DND-41 (cell line): ENCODE measurements around the gene TNIP3.

ENCODE experiments used
- ATAC-seq: fragments of 200-7000 bp; cut with Tn5 transposase; 3 replicates; pipeline ENCODE4 v1.9.1; 2021; ENCODE audit warnings: low read depth; ENCODE audit not compliant: insufficient read depth
- DNase-seq: peaks from one replicate; pipeline ENCODE4 v3.0.0-alpha.2; 2020
- H2AFZ ChIP-seq: 2 replicates; pipeline ENCODE4 v1.6.0; 2012; ENCODE audit warnings: low read depth, low read length
- H3K27ac ChIP-seq: 2 replicates; pipeline ENCODE4 v1.5.1; 2012; ENCODE audit warnings: low read length, inconsistent platforms
- H3K27me3 ChIP-seq: fragments of 200-600 bp; sonication (generic); 2 replicates; pipeline ENCODE4 v1.6.0; 2012; ENCODE audit warnings: low read length, mild to moderate bottlenecking, inconsistent platforms; ENCODE audit not compliant: insufficient read depth, poor library complexity
- H3K36me3 ChIP-seq: 2 replicates; pipeline ENCODE4 v1.5.1; 2012; ENCODE audit warnings: low read length, inconsistent platforms; ENCODE audit not compliant: insufficient read depth
- H3K4me1 ChIP-seq: 2 replicates; pipeline ENCODE4 v1.5.1; 2012; ENCODE audit warnings: mild to moderate bottlenecking, low read length; ENCODE audit not compliant: insufficient read depth
- H3K4me2 ChIP-seq: 2 replicates; pipeline ENCODE4 v1.6.0; 2012; ENCODE audit warnings: mild to moderate bottlenecking, moderate library complexity, low read length, inconsistent platforms; ENCODE audit not compliant: insufficient read depth
- H3K4me3 ChIP-seq, 2 experiments: fragments of 200-600 bp in 1 of 2; shearing (Covaris generic) in 1 of 2; 2 replicates each; pipeline ENCODE4 v1.5.1; 2012 to 2016; ENCODE audit warnings: inconsistent platforms in 2 of 2, low read length in 2 of 2, mild to moderate bottlenecking in 2 of 2, low read depth in 1 of 2, moderate library complexity in 1 of 2
- H3K79me2 ChIP-seq: 2 replicates; pipeline ENCODE4 v1.6.0; 2012; ENCODE audit warnings: low read length, inconsistent platforms; ENCODE audit not compliant: insufficient read depth
- H3K9ac ChIP-seq: 2 replicates; pipeline ENCODE4 v1.6.0; 2012; ENCODE audit warnings: low read depth, mild to moderate bottlenecking, inconsistent platforms, low read length, moderate library complexity
- H3K9me3 ChIP-seq: 2 replicates; pipeline ENCODE4 v1.5.1; 2012; ENCODE audit warnings: low read length, moderate library complexity, mild to moderate bottlenecking, inconsistent platforms; ENCODE audit not compliant: insufficient read depth, severe bottlenecking
- H4K20me1 ChIP-seq: 2 replicates; pipeline ENCODE4 v1.6.0; 2012; ENCODE audit warnings: low read length; ENCODE audit not compliant: insufficient read depth
- EZH2 ChIP-seq: IDR thresholded peaks from 3 replicates; pipeline ENCODE4 v1.6.1; 2012; ENCODE audit warnings: borderline replicate concordance, low read depth, mild to moderate bottlenecking, moderate library complexity, low read length, inconsistent platforms; ENCODE audit not compliant: severe bottlenecking
- TF ChIP-seq, protein P1 (sequence below): IDR thresholded peaks from 2 replicates; pipeline ENCODE4 v1.5.1; 2012; ENCODE audit warnings: borderline replicate concordance, low read length, moderate library complexity, mild to moderate bottlenecking; ENCODE audit not compliant: poor library complexity, severe bottlenecking; ENCODE audit errors: extremely low read depth

TNIP3 gene

DNA sequence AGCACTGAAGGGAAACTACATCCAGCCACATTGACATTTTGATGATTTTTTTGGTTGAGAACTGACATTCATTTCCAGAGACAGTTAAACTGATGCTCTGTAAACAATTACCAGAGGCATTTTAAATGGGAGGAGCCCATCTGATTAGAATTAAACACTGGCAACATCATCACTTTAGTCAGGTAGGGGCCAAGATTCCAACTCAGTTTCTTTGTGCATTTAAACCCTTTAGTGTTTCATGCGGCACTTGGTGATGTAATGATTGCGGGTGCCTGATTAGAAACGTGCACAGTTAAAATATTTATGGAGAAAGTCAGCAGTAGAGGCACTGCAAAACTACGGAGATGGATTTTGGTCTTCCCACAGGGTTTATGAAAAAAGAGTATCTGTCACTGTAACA, 16.1 kb downstream of the TNIP3 start:
- Histone ChIP-seq H4K20me1 (no peaks in the 10 kb centered on the region), H3K4me2 (no peak overlapping the region), H3K9me3 (no peaks in the 10 kb centered on the region), H3K36me3 (no peaks in the 10 kb centered on the region), H3K27me3 (no peaks in the 10 kb centered on the region), H3K9ac (no peak overlapping the region), H3K27ac (no peak overlapping the region), H3K4me3 (no peak overlapping the region), H3K79me2 (no peaks in the 10 kb centered on the region), H3K4me1 (peaks cover 11% of the 10 kb centered on the region), H2AFZ (no peak overlapping the region)
- ATAC-seq (no peak), DNase-seq (no peak)
- TF ChIP-seq, protein P1, sequence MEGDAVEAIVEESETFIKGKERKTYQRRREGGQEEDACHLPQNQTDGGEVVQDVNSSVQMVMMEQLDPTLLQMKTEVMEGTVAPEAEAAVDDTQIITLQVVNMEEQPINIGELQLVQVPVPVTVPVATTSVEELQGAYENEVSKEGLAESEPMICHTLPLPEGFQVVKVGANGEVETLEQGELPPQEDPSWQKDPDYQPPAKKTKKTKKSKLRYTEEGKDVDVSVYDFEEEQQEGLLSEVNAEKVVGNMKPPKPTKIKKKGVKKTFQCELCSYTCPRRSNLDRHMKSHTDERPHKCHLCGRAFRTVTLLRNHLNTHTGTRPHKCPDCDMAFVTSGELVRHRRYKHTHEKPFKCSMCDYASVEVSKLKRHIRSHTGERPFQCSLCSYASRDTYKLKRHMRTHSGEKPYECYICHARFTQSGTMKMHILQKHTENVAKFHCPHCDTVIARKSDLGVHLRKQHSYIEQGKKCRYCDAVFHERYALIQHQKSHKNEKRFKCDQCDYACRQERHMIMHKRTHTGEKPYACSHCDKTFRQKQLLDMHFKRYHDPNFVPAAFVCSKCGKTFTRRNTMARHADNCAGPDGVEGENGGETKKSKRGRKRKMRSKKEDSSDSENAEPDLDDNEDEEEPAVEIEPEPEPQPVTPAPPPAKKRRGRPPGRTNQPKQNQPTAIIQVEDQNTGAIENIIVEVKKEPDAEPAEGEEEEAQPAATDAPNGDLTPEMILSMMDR, result no peak
- no peak for TF ChIP-seq EZH2

DNA sequence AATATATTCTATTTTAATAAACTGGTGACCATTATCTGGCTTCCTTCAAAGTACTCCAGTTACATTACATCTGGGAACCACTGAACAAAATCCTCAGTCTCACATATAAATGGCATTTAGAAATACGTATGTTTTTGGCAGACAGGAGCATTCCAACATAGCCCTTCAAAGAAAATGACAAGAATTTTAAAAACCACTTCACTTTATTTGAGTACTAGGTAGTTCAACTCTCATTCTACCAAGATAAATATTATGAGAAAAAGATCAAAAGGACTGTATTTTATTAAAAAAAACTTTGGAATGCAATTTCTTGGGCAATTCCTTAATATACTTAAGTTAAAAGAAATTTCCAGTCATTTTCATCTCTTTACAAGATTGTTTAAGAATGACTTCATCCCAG, 17.6 kb downstream of the TNIP3 start:
- Histone ChIP-seq H3K27me3 (no peaks in the 10 kb centered on the region), H3K79me2 (no peaks in the 10 kb centered on the region), H2AFZ (no peak overlapping the region), H3K4me2 (no peak overlapping the region), H3K4me3 (no peak overlapping the region), H3K4me1 (no peaks in the 10 kb centered on the region), H4K20me1 (no peaks in the 10 kb centered on the region), H3K27ac (no peak overlapping the region), H3K9ac (no peak overlapping the region), H3K36me3 (no peaks in the 10 kb centered on the region), H3K9me3 (no peaks in the 10 kb centered on the region)
- no peak for TF ChIP-seq EZH2
- TF ChIP-seq, protein P1, result no peak
- no peak for DNase-seq
- ATAC-seq, result no peak

DNA sequence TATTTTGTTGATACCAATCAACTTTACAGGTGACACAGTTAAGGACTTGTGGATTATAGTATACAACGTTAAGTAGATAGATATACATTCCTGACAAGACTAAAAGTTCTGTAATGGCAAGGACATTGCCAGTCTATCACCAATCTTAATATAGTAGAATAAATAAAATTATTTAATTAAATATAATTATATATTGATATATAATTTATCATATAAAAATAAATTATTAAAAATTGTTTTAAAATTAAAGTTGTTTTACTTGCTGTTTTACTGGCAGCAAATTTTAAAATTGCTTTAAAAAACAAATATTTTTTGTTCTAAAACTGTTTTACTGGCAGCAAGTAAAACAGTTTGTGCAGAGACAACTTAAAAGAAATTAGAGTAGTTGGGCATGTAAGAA, 18.7 kb downstream of the TNIP3 start:
- Histone ChIP-seq H3K27me3 (no peaks in the 10 kb centered on the region), H3K9ac (no peak overlapping the region), H3K4me1 (no peaks in the 10 kb centered on the region), H3K27ac (no peak overlapping the region), H4K20me1 (no peaks in the 10 kb centered on the region), H3K4me2 (no peak overlapping the region), H3K4me3 (no peak overlapping the region), H3K36me3 (no peaks in the 10 kb centered on the region), H3K79me2 (no peaks in the 10 kb centered on the region), H3K9me3 (no peaks in the 10 kb centered on the region), H2AFZ (no peak overlapping the region)
- DNase-seq, result no peak
- TF ChIP-seq, protein P1, result no peak
- TF ChIP-seq EZH2, result no peak
- no peak for ATAC-seq

DNA sequence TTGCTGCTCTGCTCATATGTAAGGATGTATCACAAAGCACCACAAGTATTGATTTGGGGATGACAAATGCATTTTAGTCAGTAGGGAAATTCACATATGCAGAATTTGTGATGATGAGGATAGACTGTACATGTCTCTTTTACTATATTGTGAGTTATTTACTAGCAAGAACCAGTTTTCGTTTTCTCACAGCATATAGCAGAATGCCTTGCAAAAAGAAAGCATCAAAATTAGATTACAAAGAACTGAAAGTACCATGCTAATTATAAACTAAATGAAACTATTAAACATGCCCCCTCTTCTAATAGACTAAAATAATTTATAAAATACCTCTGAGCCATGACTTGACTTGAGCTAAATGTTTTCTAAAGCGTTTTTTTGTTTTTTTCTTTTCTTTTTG, 20.1 kb downstream of the TNIP3 start:
- Histone ChIP-seq H3K27me3 (no peaks in the 10 kb centered on the region), H3K4me3 (no peak overlapping the region), H3K9ac (no peak overlapping the region), H3K36me3 (no peaks in the 10 kb centered on the region), H2AFZ (no peak overlapping the region), H3K27ac (no peak overlapping the region), H3K79me2 (no peaks in the 10 kb centered on the region), H4K20me1 (no peaks in the 10 kb centered on the region), H3K9me3 (no peaks in the 10 kb centered on the region), H3K4me1 (no peaks in the 10 kb centered on the region), H3K4me2 (no peak overlapping the region)
- TF ChIP-seq EZH2, result no peak
- TF ChIP-seq, protein P1, result no peak
- ATAC-seq (no peak), DNase-seq (no peak)
